B cell (primary cell): Measurements from ENCODE around the gene NAGPA. TPM values are rescaled to one million over a fixed set of nuclear protein-coding genes. Genes with fewer than 3 reads are reported as not detected.

Source experiments
- ATAC-seq: fragments of 200-7000 bp; cut with Tn5 transposase; one replicate; pipeline ENCODE4 v1.10.0; 2021; ENCODE audit warnings: low read depth, mild to moderate bottlenecking, moderate number of reproducible peaks, moderate library complexity
- CTCF ChIA-PET: fragments of 350-600 bp; sonication (Branson Sonifier 250); formaldehyde crosslinking; loops from one replicate; lab custom pipeline; 2021; ENCODE audit warnings: antibody characterized with exemption, inconsistent platforms; lab: Charles Lee
- POLR2A ChIA-PET: fragments of 350-600 bp; sonication (Branson Sonifier 250); formaldehyde crosslinking; loops from one replicate; lab custom pipeline; 2021; ENCODE audit warnings: antibody characterized with exemption; lab: Charles Lee
- DNase-seq: peaks from one replicate; pipeline ENCODE4 v3.0.0; 2013
- H2AFZ ChIP-seq: 2 replicates; pipeline ENCODE4 v1.6.1; 2012; ENCODE audit warnings: mild to moderate bottlenecking, low read depth, low read length; ENCODE audit not compliant: insufficient read depth, poor library complexity, severe bottlenecking
- H3K27ac ChIP-seq, 2 donors: 1 replicate in 1 of 2; 2 replicates in 1 of 2; pipeline ENCODE4 v1.5.1; 2012 to 2013; ENCODE audit warnings: low read length in 2 of 2, mild to moderate bottlenecking in 2 of 2, moderate library complexity in 1 of 2
- H3K27me3 ChIP-seq, 4 experiments: fragments of 200-600 bp in 1 of 4; sonication (generic) in 1 of 4; replicated peaks in 1 of 4; 1 replicate in 2 of 4; 2 replicates in 2 of 4; pipeline versions ENCODE4 v1.6.1 to v1.7.0; 2013 to 2016; ENCODE audit warnings: low read length in 3 of 4, mild to moderate bottlenecking in 2 of 4, mixed read lengths in 1 of 4, moderate library complexity in 1 of 4; ENCODE audit not compliant: insufficient read depth in 4 of 4, control insufficient read depth in 3 of 4; ENCODE audit errors: control extremely low read depth in 1 of 4
- H3K36me3 ChIP-seq, 2 experiments: replicated peaks in 1 of 2; 1 replicate in 1 of 2; 2 replicates in 1 of 2; pipeline versions ENCODE4 v1.6.1 to v1.7.1; 2013; ENCODE audit warnings: low read length in 1 of 2; ENCODE audit not compliant: insufficient read depth in 2 of 2, control insufficient read depth in 1 of 2; ENCODE audit errors: control extremely low read depth in 1 of 2, extremely low read depth in 1 of 2
- H3K4me1 ChIP-seq, 2 donors: fragments of 200-600 bp in 1 of 2; sonication (generic) in 1 of 2; 1 replicate in 1 of 2; 2 replicates in 1 of 2; pipeline versions ENCODE4 v1.5.1 to v1.6.1; 2013 to 2017; ENCODE audit warnings: low read length in 2 of 2; ENCODE audit not compliant: control insufficient read depth in 2 of 2, insufficient read depth in 2 of 2
- H3K4me2 ChIP-seq: replicated peaks from 2 replicates; pipeline ENCODE3; 2012; ENCODE audit warnings: mild to moderate bottlenecking, low read depth, low read length; ENCODE audit not compliant: poor library complexity, severe bottlenecking
- H3K4me3 ChIP-seq, 5 experiments: fragments of 200-600 bp in 1 of 5; sonication (generic) in 1 of 5; 1 replicate in 3 of 5; 2 replicates in 2 of 5; pipeline versions ENCODE4 v1.5.1 to v1.7.0; 2011 to 2016; ENCODE audit warnings: low read length in 4 of 5, mild to moderate bottlenecking in 4 of 5, low read depth in 2 of 5, control low read depth in 1 of 5, moderate library complexity in 1 of 5; ENCODE audit not compliant: insufficient read depth in 1 of 5; ENCODE audit errors: control extremely low read depth in 1 of 5, extremely low read depth in 1 of 5
- H3K79me2 ChIP-seq: fragments of 200-600 bp; sonication (generic); one replicate; pipeline ENCODE4 v1.6.0; 2016; ENCODE audit warnings: low read length; ENCODE audit not compliant: control insufficient read depth, insufficient read depth
- H3K9ac ChIP-seq: fragments of 200-600 bp; sonication (generic); 2 replicates; pipeline ENCODE4 v1.6.1; 2017; ENCODE audit warnings: mild to moderate bottlenecking, low read length, moderate library complexity
- H3K9me3 ChIP-seq, 3 donors: one replicate each; pipeline versions ENCODE4 v1.6.1 to v1.7.1; 2013; ENCODE audit warnings: low read length in 2 of 3; ENCODE audit not compliant: control insufficient read depth in 2 of 3, insufficient read depth in 1 of 3; ENCODE audit errors: control extremely low read depth in 1 of 3
- H4K20me1 ChIP-seq: 2 replicates; pipeline ENCODE4 v1.6.0; 2012; ENCODE audit warnings: mild to moderate bottlenecking, low read length; ENCODE audit not compliant: insufficient read depth, control insufficient read depth, poor library complexity, severe bottlenecking
- H3K27ac Mint-ChIP-seq: one replicate; pipeline ENCODE4 v1.8.0; 2021; ENCODE audit warnings: mixed read lengths
- H3K27me3 Mint-ChIP-seq: one replicate; pipeline ENCODE4 v1.8.0; 2021; ENCODE audit warnings: mixed read lengths
- H3K4me1 Mint-ChIP-seq: one replicate; pipeline ENCODE4 v1.8.0; 2021; ENCODE audit warnings: mixed read lengths
- H3K4me3 Mint-ChIP-seq: one replicate; pipeline ENCODE4 v1.8.0; 2021; ENCODE audit warnings: mixed read lengths
- H3K9me3 Mint-ChIP-seq: one replicate; pipeline ENCODE4 v1.8.0; 2022; ENCODE audit warnings: mixed read lengths; ENCODE audit not compliant: insufficient read depth
- CTCF ChIP-seq: fragments of 200-600 bp; IDR thresholded peaks from one replicate; pipeline ENCODE4 v1.8.0; 2022; ENCODE audit warnings: antibody characterized with exemption, mild to moderate bottlenecking
- EZH2 ChIP-seq: IDR thresholded peaks from 2 replicates; pipeline ENCODE4 v1.6.1; 2012; ENCODE audit warnings: borderline replicate concordance, low read depth, mild to moderate bottlenecking, moderate library complexity, low read length; ENCODE audit not compliant: insufficient read depth, poor library complexity, severe bottlenecking
- WGBS: methylation state at CpG from one replicate; pipeline ENCODE4 v1.1.5; 2013; ENCODE audit warnings: missing lambda C conversion rate; ENCODE audit not compliant: insufficient coverage; 5-methylcytosine and 5-hydroxymethylcytosine counted together
- intact Hi-C: fragments of 100-400 bp; cut with micrococcal nuclease; formaldehyde crosslinking; loops from one replicate; pipeline ENCODE4 v1.10.0; 2022
- polyA plus RNA-seq: library from polyadenylated mRNA; depleted of rRNA; stranded (reverse); fragments of >200 nt; gene quantifications from 2 replicates; pipeline ENCODE4 v1.2.3, GENCODE V29; 2012
- total RNA-seq, 2 donors: library from RNA; stranded (reverse); fragments of 120-200 nt in 1 of 2; gene quantifications; 1 replicate in 1 of 2; 2 replicates in 1 of 2; pipeline versions ENCODE4 v1.2.3 to v1.2.4, GENCODE V29; 2013 to 2022

NAGPA gene
- total and polyA plus RNA-seq, 2 donors (not counting 1 experiment from before 2014, with no cell fraction given), result 38.4 to 38.6 TPM

- H3K9me3 Mint-ChIP-seq, result no peaks in the 10 kb centered on the region
- POLR2A ChIA-PET, result interaction anchor here (0.7 to 1.4 kb wide), 2 partner anchors 25 to 39 kb away, joined by 3 to 6 read pairs; partner anchors contain the start of genes EEF2KMT and NAGPA
- CTCF ChIA-PET, result interaction anchor here (0.6 to 1.4 kb wide), 7 partner anchors 12 to 26 kb away, joined by 3 to 6 read pairs (median 3); no protein-coding TSS in a partner anchor
- H3K27me3 Mint-ChIP-seq, result no peaks in the 10 kb centered on the region
- ATAC-seq (no peak), DNase-seq (no peak)
- Histone ChIP-seq H3K4me3 (peak overlapping the region; percentile 50 to 87 (median 74)), H3K27me3 (no peaks in the 10 kb centered on the region), H3K9ac (peak overlapping the region; percentile 84), H3K9me3 (no peaks in the 10 kb centered on the region), H2AFZ (peak overlapping the region; percentile 97), H3K36me3 (peaks cover 0 to 26% of the 10 kb centered on the region in 2 experiments), H3K4me1 (peaks cover 14 to 18% of the 10 kb centered on the region in 2 donors), H3K4me2 (peak overlapping the region; percentile 73), H3K79me2 (peaks cover 15% of the 10 kb centered on the region), H3K27ac (peak overlapping the region; percentile 81 to 90), H4K20me1 (peaks cover 5% of the 10 kb centered on the region)
- H3K4me3 Mint-ChIP-seq, result peak overlapping the region; percentile 98
- TF ChIP-seq CTCF, result no peak
- TF ChIP-seq EZH2, result no peak
- 73% methylated on average over 9 of the region's 12 CpGs for WGBS
- H3K4me1 Mint-ChIP-seq, result peaks cover 27% of the 10 kb centered on the region
- intact Hi-C loops, result loop anchor here (5.0 kb wide), 1 partner anchor 270 kb away; the partner anchor contains the start of gene ROGDI
- peak overlapping the region; percentile 99 for H3K27ac Mint-ChIP-seq
Measured at GRCh38 chr16:5072334-5073278, 38.9 kb upstream of the NAGPA start.
